ENCODE data around the gene LAMA1.

The LAMA1 gene

DNA sequence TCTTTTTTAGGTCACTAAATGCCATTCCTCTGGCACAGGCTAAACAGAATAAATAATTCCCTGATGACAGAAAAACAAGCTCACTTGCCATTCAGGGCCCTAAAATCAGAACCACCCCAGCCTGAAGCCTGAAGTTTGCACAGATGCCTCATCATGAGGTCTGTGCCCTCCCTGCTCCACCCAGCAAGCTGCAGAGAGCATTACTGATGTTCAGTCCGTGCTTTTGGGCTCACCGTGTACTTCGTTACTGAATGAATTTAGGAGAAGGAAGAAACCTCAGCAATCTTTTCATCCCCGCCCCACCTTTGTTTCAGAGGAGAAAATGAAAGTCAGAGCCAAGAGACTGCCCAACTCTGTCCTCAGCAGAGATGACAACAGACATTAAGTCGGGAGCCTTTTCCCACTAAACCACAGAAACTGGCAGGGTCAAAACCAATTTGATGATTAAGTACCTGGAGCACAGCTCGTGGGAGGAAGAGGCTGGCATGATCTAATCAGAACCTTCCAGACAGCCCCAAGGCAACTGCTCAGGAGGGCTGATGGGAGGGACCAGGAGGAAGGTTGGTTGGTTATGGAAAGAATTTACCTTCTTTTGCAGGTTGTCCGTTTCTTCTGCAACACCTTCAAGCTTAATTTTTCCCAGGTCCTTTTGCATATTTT, 122.7 kb downstream of the LAMA1 start:
- Mint-ChIP-seq H3K4me1 (no peaks in the 10 kb centered on the region), H3K27me3 (no peaks in the 10 kb centered on the region), H3K27ac (no peak overlapping the region), H3K4me3 (no peak overlapping the region), H3K9me3 (no peaks in the 10 kb centered on the region), H3K36me3 (no peaks in the 10 kb centered on the region)

DNA sequence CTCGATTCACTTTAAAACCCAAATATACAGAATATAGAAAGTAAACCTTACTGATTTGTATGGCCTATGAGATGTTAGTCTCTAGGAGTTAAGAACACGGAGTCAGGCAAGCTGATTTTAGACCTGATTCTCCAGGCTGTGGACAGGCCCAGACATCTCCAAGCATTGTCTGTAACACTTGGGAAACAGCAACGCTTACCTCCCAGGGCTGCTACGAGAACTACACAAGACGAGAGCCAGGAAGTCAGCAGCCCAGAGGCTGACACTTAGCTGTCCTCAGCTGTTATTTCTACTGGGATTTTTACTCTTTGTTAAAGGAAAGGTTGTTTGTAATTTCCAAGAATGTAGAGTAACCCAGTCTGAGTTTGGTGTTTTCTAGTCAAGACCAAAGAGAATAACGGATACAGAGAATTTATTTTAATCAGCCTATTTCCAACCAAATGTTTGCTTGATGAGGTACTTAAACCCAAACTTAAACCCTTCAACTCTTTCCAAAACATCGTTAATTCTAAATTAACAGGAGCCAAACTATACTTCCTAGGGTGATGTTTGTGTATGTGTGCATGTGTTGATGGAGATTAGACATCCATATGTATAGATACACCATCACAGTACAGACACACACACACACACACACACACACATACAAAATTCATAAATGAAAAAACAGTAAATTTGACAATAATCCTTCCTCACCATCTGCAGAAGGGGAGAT, 123.4 kb downstream of the LAMA1 start:
- no peaks in the 10 kb centered on the region for H3K9me3 Mint-ChIP-seq
- no peak overlapping the region for H3K27ac Mint-ChIP-seq
- H3K27me3 Mint-ChIP-seq: no peaks in the 10 kb centered on the region

DNA sequence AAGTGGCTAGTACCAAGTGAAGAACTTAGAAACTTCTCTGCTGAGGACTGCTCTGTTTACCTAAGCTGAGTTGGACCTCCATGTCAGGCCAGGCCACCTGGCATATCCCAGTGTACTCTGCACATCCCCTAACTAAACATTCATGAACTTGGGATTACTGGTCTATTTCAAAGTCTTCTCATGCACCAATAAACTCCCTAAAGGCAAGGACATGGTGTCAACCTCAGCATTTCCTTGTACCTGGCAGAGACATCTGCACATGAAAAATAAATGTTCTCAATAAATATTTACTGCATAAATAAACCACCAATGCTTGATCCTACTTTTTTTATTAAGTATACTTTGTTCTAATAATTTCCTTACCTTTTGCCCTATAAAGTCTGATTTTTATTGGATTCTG, 124.8 kb downstream of the LAMA1 start:
- no peak overlapping the region for H3K4me3 Mint-ChIP-seq
- H3K4me1 Mint-ChIP-seq: no peaks in the 10 kb centered on the region
- H3K27ac Mint-ChIP-seq: no peak overlapping the region
- H3K36me3 Mint-ChIP-seq: no peaks in the 10 kb centered on the region
- H3K27me3 Mint-ChIP-seq: no peaks in the 10 kb centered on the region
- H3K9me3 Mint-ChIP-seq: no peaks in the 10 kb centered on the region

More for the DNA sequence above, 123.4 kb downstream of the LAMA1 start:
- H3K4me3 Mint-ChIP-seq: no peak overlapping the region
- no peaks in the 10 kb centered on the region for H3K4me1 Mint-ChIP-seq
- H3K36me3 Mint-ChIP-seq: no peaks in the 10 kb centered on the region

DNA sequence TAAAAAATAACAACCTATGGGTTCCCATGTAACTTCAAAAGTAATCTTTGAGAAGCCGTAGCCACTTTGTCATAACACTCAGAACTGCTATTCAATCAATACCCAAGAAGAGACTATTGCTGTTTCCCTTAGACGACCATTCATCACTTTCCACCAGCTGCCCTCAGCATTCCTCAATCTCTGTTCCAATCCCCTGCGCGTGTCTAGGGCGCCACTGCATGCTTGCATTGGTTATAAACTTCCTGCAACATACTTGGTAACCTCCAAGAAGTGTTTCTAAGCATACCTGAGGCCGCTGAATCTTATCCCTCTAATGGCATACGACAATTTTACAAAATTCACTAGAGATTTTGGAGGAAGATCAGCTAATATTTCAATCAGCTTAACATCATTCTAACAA, 134.2 kb downstream of the LAMA1 start:
- Mint-ChIP-seq H3K27me3 (peaks cover 1% of the 10 kb centered on the region), H3K27ac (no peak overlapping the region), H3K4me3 (no peak overlapping the region), H3K36me3 (no peaks in the 10 kb centered on the region), H3K4me1 (no peaks in the 10 kb centered on the region), H3K9me3 (no peaks in the 10 kb centered on the region)

DNA sequence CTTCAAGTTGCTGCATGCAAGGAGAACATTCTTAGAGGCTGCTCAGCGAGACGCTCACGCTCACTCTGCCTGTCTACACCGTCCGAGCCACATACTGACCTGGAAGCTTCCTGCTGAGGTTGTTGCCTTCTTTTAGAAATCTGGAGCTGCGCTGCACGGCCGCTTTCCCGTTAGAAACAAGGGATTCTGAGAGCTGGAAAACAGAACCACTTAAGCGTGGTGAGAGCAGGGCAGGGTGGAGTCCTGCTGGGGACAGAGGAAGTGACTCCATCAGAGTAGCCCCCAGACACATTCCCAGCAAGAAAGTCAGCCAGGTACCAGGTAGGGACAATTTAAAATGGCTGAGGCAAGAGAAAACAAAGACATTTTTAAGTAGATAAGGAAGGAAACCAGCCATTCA, 135.2 kb downstream of the LAMA1 start:
- H3K9me3 Mint-ChIP-seq: no peaks in the 10 kb centered on the region
- no peak overlapping the region for H3K4me3 Mint-ChIP-seq
- no peaks in the 10 kb centered on the region for H3K4me1 Mint-ChIP-seq
- no peaks in the 10 kb centered on the region for H3K36me3 Mint-ChIP-seq
- H3K27ac Mint-ChIP-seq: no peak overlapping the region
- H3K27me3 Mint-ChIP-seq: peaks cover 1% of the 10 kb centered on the region

DNA sequence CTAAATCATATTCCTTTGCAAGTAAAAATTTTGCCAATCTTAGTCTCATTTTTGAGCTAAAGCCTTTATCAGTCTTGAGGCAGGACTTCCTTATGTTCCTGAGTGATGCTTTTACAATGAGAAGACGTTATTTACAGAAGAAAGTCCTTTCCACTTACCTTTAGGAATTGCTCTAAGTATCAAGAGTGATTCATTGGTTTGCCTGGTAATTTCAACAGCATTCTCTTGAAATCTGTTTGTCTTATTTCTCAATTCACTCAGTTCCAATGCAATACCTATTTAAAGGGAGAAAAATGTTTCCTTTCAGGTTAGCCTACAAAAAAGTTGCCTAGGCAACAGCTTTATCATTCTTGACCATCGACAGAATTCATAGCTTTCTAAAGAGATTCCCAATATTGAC, 137.2 kb downstream of the LAMA1 start:
- Mint-ChIP-seq H3K27me3 (peaks cover 1% of the 10 kb centered on the region), H3K27ac (no peak overlapping the region), H3K4me1 (no peaks in the 10 kb centered on the region), H3K4me3 (no peak overlapping the region), H3K9me3 (no peaks in the 10 kb centered on the region), H3K36me3 (no peaks in the 10 kb centered on the region)

DNA sequence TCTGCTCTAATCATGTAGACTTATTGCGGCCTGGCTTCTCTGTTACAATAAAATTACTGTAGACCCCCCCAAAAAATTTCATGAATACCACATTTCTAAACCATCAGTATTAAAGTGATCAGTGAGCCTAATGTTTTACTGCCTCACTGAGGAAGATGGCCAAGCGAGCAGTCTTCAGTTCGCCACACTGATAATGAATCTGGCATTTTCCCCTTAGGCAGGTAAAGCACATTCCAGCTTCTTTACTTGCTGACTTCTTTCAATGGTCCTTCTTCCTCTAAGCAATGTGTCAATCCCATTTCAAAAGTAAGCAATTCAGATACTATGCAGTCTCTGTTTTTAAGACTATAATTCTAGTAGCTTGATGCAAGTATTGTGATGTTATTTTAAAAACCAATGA, 137.6 kb downstream of the LAMA1 start:
- H3K27ac Mint-ChIP-seq: no peak overlapping the region

DNA sequence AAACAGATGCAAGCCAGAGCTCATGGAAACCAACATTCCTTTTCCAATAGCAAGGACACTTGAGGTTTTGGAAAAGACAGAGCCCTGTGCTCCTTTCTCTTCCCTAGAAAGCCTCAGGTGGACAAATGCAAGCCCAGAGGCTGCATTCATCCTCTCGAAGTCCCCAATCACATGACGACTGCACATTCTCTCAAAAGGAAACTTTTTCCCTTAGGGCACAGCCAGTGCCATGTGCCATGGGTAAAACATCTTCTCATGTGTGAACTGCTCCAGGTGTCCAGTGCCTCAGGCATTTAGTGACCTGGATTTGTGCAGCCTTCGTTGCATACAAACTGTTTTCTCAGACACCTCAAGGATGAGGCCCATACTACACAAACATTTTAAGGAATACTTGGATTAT, 140.7 kb downstream of the LAMA1 start:
- Mint-ChIP-seq H3K27ac (no peak overlapping the region), H3K4me1 (no peaks in the 10 kb centered on the region), H3K36me3 (no peaks in the 10 kb centered on the region), H3K4me3 (no peak overlapping the region), H3K9me3 (no peaks in the 10 kb centered on the region), H3K27me3 (no peaks in the 10 kb centered on the region)

More for the DNA sequence above, 137.6 kb downstream of the LAMA1 start:
- Mint-ChIP-seq H3K9me3 (no peaks in the 10 kb centered on the region), H3K4me1 (no peaks in the 10 kb centered on the region), H3K36me3 (no peaks in the 10 kb centered on the region), H3K27me3 (no peaks in the 10 kb centered on the region), H3K4me3 (no peak overlapping the region)

DNA sequence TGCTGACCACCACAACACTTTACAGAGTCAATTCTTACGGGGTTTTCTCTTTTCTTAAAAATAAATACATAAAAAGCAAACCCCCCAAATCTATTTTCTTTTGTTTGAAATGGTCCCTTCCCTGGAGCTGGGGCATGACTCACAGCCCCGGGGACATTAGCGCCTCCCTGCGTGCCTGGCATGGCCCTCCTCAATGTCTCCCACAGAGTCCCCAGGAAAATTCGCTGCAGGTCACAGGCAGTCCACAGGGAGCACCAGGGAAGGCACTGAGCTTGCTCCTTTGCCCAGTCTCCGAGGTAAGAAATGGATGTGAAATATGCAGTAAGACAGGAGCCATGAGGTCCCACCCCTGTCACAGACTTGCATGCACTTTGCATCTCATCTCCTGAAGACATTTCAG, 142.5 kb downstream of the LAMA1 start:
- H3K4me1 Mint-ChIP-seq: no peaks in the 10 kb centered on the region
- no peaks in the 10 kb centered on the region for H3K9me3 Mint-ChIP-seq
- H3K27me3 Mint-ChIP-seq: no peaks in the 10 kb centered on the region
- H3K36me3 Mint-ChIP-seq: no peaks in the 10 kb centered on the region
- H3K27ac Mint-ChIP-seq: no peak overlapping the region
- no peak overlapping the region for H3K4me3 Mint-ChIP-seq

DNA sequence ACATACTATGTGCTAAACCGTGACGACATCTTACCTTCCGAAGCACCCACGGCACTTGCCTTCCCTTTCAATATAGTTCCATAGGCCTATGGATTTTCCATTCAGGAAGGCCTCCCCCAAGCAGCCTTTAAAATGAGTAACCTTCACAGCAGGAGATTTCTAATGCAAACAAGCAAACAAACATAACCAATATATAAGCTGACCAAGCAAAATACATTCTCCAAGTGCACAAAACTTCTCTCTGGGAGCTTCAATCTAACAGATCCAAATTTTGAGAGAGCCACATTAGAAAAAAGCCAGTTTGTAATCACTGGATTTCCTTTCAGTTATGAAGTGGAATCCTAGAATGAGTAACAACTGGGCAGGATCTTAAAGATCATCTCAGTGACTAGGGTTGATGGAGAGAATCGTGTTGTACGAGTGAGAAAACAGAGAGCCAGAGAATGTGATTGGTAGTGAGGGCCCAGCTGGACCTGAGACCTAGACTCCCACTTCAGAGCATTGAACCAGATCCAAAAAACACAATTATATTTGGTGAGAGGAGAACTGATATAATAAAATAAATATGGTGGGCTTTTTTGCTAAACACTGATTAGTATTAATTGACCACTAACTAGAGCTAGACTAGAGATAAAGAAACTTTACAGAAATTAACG, 145.6 kb downstream of the LAMA1 start:
- Mint-ChIP-seq H3K27me3 (no peaks in the 10 kb centered on the region), H3K4me1 (no peaks in the 10 kb centered on the region), H3K9me3 (no peaks in the 10 kb centered on the region), H3K4me3 (no peak overlapping the region), H3K36me3 (no peaks in the 10 kb centered on the region), H3K27ac (no peak overlapping the region)

DNA sequence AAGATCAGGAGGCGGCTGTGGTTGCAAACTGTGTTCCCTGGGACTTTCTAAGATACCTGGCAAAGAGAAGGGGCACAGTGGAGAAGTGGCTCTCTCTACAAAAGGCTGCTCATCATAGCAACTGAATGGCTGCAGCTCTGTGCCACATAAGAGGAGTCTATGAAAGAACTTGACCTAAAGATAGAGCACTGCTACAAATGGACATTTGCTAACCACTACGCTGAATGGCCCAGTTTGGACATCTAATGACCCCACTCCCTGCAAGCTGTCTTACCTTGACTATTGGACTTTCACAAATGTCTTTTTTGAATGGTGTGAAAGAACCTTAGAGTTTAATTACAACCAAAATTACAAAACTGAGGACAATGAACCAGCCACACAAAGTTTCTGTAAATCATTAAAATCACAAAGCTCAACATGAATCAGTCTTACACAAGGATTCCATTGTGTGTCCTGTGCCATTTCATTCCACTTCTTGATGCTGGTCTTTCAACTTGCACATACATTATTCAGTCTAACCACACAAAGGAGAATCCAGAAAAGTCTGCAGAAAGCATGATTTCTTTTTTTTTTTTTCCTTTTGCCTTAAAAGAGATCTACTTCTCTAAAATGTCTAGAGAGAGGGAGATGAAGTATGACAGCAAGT, 154.0 kb downstream of the LAMA1 start:
- no peaks in the 10 kb centered on the region for H3K4me1 Mint-ChIP-seq
- no peaks in the 10 kb centered on the region for H3K27me3 Mint-ChIP-seq
- H3K36me3 Mint-ChIP-seq: no peaks in the 10 kb centered on the region
- no peak overlapping the region for H3K4me3 Mint-ChIP-seq
- H3K9me3 Mint-ChIP-seq: peaks cover 4% of the 10 kb centered on the region
- no peak overlapping the region for H3K27ac Mint-ChIP-seq

DNA sequence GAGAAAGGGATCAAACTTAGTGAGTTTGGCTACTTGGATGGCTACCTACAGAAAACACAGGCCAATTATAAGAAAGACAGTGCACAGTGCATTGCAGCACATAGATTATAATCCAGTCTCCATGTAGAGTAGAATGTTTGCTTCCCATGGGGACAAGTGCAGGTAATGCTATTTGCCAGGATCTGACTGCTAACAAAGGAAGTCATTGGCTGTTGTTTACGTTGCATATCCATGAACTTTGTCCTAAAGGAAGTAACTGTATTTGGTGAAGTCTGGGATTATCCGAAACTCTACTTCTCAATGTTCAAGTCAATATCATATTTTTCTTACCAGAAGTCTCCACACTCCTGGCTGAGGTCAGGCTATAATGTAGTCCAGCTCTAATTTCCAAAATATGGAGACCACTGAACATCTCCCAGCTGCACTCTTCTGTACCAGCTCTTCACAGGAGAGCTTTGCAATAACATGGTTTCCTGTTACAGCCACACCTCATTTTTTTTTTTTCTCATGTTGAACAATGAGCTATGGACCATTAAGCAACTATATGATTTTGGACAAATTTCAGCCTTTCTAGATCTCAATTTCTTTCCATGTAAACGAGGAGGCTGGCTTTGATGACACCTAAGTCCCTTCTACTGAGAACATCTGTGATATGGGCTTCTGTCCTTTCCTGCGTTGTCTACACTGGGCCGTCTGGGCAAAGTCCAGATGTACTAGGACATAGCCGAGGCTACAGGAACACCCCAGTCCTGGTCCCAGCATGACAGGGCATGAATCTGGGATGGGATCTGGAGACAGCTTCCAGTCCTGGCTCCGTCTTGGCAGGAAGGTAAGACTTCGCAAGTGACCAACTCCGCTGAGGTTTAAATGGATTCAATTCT, 154.8 kb downstream of the LAMA1 start:
- Mint-ChIP-seq H3K9me3 (peaks cover 4% of the 10 kb centered on the region), H3K27ac (no peak overlapping the region), H3K36me3 (no peaks in the 10 kb centered on the region), H3K27me3 (no peaks in the 10 kb centered on the region), H3K4me1 (no peaks in the 10 kb centered on the region), H3K4me3 (no peak overlapping the region)

DNA sequence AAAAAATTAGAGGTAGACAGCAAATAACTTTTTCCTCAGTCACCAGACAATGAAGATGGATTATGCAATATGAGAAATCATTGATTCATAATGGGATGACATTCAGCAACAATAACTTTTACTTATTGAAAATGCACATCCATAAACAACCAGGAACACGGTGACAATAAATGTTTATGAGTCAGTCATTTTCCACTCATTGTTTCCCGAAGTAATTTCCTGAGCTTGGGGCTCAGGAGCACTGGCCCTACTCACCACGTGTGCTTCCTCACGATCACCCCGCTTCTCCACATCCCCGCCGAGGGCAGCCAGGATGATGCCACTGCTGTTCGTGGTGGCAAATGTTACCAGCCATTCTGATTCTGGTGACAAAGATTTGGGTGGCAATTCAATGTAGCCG, 156.3 kb downstream of the LAMA1 start:
- Mint-ChIP-seq H3K27me3 (no peaks in the 10 kb centered on the region), H3K4me1 (no peaks in the 10 kb centered on the region), H3K36me3 (no peaks in the 10 kb centered on the region), H3K4me3 (no peak overlapping the region), H3K27ac (no peak overlapping the region), H3K9me3 (peaks cover 4% of the 10 kb centered on the region)

DNA sequence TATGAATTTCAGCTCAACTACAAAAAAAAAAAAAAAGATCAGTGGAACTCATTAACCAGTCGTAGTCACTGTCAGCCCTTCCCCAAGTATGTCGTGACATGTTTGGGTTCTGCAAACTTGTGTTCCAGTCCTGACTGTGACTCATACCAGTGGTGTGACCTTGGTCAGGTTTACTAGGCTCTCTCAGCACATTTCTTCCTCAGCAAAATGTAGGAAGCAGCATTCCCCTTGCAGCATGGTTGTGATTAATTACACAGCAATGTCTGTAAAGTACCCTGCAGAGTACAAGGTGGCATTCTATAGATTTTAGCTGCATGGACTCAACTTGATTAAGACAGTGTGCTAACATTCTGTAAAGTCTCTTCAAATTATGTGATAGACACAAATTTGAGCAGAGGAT, 156.9 kb downstream of the LAMA1 start:
- Mint-ChIP-seq H3K27ac (no peak overlapping the region), H3K4me1 (no peaks in the 10 kb centered on the region), H3K27me3 (no peaks in the 10 kb centered on the region), H3K4me3 (no peak overlapping the region), H3K36me3 (no peaks in the 10 kb centered on the region), H3K9me3 (peaks cover 4% of the 10 kb centered on the region)

DNA sequence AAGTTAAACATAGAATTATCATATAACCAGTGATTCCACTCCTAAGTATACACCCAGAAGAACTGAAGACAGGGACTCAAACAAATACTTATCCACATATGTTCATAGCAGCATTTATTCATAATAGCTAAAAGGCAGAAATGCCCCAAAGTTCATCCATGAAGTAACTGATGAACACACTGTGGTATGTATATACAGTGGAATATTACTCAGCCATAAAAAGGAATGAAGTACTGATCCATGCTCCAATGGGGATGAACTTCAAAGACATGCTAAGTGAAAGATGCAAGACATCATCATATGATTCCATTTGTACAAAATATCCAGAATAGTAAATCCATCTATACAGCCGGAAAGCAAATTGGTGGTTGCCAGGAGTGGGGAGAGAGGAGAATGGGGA, 157.5 kb downstream of the LAMA1 start:
- Mint-ChIP-seq H3K27me3 (no peaks in the 10 kb centered on the region), H3K9me3 (peaks cover 4% of the 10 kb centered on the region), H3K4me3 (no peak overlapping the region), H3K4me1 (no peaks in the 10 kb centered on the region), H3K36me3 (no peaks in the 10 kb centered on the region), H3K27ac (no peak overlapping the region)

Data from activated naive CD4-positive, alpha-beta T cell treated with anti-CD3 and anti-CD28 coated beads, Interleukin-2, amount 50 U/mL, for 24 hours (primary cell).